Kidney glomerular epithelial cell (primary cell): ENCODE results near the gene APLP2.
"Not testable (repeated sequence)": the region's sequence is repeated elsewhere in the genome, so short reads cannot be mapped to it uniquely, and the experiment has no call there.

ENCODE experiments used
- DNase-seq: peaks from one replicate; lab custom pipeline; 2025; lab: John Stamatoyannopoulos, UW

The APLP2 gene

DNA sequence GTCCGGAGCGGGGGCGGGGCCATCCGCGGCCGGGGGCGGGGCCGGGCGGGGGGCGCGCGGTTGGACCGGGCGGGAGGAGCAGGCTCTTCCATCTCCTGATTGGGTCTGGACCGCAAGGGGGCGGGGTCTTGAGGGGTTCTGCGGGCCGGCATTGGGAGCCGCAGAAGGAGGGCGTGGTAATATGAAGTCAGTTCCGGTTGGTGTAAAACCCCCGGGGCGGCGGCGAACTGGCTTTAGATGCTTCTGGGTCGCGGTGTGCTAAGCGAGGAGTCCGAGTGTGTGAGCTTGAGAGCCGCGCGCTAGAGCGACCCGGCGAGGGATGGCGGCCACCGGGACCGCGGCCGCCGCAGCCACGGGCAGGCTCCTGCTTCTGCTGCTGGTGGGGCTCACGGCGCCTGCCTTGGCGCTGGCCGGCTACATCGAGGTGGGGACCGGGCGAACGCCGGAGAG is at the start of gene APLP2:
APLP2 (plus strand) TSS at position 236 of the 450 bp plus-strand sequence; CDS start at position 320, 84 bp downstream.
- DNase-seq, result peak; percentile 97

DNA sequence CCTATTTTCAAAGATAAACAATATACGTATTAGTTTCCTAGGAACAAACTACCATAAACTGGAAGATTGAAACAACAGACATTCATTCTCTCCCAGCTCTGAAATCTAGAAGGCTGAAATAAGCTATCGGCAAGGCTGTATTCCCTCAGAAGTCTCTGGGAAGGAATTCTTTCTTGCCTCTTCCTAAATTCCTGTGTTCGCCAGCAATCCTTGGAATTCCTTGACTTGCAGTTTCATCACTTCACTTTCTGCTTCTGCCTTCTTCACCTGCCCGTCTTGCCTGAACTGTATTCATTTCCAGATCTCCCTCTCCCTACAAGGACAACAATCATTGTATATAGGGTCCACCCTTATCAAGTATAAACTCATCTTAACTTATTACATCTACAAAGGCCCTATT is 49.4 kb upstream of the APLP2 start:
- peak; percentile 60 for DNase-seq

DNA sequence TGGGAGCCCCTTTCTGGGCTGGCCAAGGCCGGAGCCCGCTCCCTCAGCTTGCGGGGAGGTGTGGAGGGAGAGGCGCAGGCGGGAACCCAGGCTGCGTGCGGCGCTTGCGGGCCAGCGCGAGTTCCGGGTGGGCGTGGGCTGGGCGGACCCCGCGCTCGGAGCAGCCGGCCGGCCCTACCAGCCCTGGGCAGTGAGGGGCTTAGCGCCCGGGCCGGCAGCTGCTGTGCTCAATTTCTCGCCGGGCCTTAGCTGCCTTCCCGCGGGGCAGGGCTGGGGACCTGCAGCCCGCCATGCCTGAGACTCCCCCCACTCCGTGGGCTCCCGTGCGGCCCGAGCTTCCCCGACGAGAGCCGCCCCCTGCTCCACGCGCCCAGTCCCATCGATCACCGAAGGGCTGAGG is 48.1 kb upstream of the APLP2 start:
- DNase-seq, result not testable (repeated sequence)

DNA sequence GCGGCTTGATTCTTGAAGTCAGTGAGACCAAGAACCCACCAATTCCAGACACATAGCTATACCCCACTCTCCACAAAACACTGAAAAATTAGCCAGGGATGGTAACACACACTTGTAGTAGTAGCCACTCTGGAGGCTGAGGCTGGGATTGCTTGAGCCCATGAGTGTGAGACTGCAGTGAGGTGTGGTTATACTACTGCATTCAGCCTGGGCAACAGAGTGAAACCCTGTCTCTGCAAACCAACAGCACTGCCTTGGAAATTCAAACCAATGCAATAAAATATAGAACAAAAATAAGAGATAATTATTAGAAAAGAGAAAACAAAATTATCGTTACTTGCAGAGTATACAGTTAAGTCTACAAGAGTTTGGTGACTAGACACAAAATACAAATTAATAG is 46.9 kb upstream of the APLP2 start:
- DNase-seq, result peak; percentile 54

DNA sequence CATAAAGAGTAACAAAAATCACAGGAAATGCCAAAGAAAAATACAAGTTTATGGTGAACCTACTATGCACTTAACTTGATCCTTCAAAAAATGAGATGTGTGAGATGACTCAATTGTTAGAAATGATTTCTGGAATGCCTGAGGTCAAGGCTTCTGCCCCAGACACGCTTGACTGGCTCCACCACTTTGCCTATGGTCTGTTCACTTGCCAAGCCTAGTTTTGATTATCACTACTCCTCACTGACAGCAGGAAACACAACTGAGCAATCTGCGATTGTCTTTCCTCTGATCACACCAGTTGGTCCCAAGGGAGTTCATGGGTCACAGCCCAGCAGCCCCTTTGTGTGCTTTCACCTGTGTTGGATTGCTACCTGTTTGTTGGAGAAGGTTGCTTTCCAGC is 46.5 kb upstream of the APLP2 start:
- peak; percentile 89 for DNase-seq

DNA sequence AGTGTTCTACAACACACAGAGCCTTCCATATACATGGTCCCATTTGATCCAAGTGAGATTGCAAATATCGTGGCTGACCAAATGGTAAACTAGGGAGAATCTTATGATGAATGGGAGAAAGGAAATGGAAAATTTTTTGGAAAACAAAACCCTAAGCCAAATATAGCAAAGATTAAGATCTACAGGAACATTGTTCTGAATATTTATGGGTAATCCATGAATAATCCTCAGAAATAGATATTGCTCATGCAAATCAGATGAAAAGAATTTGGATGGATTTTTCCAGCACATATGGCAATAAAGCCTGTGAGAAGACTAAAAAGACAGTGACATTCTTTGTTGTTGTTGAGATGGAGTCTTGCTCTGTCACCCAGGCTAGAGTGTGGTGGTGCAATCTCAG is 45.3 kb upstream of the APLP2 start:
- DNase-seq, result no peak

DNA sequence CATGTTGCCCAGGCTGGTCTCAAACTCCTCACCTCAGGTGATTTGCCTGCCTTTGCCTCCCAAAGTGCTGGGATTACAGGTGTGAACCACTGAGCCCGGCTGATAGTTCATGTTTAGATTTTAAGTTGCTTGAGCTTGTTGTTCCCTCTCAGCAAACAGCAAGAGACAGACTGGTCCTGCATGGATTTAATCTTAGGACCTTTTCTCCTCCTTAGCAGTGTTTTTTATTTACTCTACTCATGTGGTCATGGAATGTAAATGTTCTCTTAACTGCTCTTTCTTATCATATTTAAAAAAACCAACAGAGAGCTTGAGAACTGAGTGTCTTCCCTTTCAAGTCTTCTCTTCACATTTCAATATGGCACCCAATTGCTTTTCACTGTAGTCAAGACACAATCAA is 44.3 kb upstream of the APLP2 start:
- no peak for DNase-seq

DNA sequence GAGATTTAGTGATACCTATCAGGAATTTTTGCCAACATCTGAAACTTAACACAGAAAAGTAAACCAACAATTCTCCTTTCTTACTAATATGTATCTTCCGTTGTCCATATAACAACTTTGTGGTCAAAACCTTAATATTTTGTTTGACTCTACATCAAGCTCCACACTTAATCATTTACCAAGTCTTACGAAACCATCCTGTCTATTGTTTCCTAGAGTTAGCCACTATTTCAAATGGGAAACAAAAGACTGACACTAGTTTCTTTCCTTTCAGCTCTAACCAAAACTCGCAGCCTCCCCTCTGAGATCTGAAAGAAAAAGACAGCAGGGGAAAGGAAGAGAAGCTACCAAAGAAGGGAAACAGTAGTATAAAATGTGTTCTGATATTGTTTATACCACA is 40.6 kb upstream of the APLP2 start:
- DNase-seq, result peak; percentile 48

DNA sequence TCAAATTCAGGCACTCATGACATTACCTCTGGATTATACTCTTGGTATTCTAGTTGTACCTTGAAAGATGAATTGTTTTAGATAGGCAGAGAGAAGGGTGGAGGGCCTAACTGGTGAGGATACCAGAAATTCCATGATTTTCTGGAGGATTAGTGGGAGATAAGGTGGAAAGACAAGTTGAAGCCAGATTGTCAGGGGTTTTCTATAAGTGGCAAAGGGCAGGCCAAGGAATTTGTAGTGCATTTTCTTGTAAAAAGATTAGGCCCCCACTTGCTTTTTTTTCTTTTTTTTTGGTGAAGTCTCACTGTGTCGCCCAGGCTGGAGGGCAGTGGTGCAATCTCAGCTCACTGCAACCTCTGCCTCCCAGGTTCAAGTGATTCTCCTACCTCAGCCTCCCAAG is 38.6 kb upstream of the APLP2 start:
- no peak for DNase-seq

DNA sequence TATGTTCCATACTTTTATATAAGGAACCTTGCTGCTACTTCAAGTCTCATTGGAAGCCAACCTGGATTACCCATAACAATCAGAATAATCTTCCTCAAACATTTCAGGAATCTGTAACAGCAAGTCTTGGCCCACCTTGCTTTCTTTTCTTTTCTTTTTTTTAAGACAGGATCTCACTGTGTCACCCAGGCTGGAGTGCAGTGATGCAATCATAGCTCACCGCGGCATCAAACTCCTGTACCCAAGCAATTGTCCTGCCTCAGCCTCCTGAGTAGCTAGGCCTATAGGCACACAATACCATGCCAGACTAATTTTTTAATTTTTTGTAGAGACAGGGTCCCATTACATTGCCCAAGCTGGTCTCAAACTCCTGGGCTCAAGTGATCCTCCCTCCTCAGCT is 37.7 kb upstream of the APLP2 start:
- DNase-seq, result no peak

DNA sequence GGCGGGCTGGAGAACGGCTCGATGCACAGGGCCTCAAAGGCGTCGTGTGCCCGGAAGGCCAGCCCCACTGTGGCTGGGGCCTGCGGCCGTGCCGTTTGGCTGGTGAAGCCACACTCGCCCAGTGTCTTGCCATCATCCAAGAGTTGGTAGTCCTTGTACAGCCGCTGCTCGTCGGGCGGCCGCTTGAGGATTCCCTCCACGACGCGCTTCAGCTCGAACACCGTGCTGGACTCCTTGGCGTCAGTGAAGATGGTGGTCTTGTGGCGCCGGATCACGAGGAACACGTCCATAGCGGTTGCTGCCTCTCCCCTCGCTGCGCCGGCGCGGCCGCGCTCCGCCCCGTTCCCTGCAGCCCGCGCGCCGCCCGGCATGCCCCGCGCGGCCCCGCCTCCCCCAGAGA is 36.8 kb upstream of the APLP2 start:
- no peak for DNase-seq

DNA sequence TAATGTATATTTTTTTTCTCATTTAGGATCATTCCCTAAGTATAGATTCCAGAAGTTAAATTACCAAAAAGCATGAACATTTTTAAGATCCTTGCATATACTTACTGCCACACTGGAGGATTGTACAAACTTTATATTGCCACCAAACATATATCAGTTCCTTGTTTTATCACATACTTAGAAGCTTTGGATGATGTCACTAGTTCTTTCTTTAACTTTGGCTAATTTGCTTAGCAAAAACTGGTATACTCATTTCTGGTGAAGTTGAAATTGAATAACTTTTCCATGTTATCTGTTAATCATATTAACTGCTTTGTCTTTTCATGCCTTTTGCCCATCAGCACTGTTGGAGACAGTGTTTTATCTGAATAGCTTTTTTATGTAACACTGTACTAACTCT is 35.5 kb upstream of the APLP2 start:
- DNase-seq, result no peak

DNA sequence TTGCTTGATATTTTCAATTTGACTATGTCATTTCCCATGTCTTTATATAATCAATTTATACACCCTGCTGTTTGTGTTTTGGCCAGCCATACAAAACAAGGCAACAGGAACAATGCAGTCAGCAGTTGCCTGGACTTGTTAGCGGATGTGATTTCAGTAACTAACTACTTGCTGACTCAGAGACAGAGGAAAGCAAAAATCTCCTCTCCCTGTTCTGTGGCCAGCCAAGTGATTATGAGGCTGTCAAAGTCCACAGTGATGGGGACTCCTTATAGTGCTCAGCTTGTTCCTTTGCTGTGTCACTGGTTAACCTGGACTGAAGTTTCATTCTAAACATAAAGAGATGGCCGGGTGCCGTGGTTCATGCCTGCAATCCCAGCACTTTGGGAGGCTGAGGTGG is 32.6 kb upstream of the APLP2 start:
- peak; percentile 50 for DNase-seq

DNA sequence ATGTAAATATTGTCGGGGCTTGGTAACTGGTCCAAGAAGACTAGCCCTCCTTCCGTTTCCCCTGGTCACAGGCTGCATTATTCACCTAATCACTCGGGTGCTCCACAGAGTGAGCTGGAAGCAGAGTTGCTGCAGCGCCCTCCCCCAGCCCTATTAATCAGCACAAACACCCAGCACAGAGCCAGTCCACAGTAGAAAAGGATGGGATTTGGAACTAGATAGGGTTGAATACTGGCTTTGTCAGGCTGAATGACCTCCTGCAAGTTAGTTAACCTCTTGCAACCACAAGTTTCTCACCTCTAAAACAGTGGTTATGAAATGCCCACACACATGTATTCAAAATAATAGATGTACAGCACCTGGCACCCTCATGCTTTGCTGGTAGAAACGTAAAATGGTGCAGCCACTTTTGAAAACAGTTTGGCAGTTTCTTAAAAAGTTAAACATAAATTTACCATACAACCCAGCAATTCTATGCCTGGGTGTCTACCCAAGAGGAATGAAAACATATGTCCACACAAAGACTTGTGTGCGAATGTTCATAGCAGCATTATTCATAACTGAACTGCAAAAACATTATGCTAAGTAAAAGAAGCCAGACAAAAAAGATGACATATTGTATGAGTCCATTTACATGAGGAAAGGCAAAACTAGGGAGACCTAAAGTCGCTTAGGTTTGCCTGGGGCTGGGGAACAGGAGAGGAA is 31.7 kb upstream of the APLP2 start:
- no peak for DNase-seq

DNA sequence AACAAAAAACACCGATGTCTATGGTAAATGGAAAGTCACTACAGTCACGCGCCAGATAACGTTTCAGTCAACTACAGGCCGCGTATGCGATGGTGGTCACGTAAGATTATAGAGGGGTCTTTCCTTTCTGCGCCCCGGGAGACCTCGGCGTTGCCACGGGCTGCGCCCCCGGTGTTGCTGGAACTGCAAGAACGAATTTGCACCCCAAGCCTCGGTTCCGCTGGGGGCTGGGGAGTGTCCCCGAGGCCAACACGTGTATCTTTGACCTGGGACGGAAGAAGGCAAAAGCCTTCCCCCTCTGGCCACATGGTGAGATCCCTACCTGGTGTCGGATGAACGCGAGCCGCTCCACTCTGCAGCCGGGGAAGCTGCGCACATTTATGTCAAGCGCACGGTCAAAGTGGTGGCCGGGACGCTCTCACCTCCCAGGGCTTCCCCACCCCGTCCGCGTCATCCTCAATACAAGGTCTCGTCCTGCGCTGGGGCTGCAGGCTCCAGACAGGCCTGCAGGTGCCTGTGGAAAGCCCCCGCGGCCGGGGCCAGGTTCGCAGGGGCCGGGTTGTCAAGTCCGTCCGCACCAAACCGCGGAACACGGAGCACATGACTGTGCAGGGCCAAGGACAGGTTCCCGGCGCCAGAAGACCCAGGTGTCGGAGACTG is 29.3 kb upstream of the APLP2 start:
- DNase-seq, result no peak

DNA sequence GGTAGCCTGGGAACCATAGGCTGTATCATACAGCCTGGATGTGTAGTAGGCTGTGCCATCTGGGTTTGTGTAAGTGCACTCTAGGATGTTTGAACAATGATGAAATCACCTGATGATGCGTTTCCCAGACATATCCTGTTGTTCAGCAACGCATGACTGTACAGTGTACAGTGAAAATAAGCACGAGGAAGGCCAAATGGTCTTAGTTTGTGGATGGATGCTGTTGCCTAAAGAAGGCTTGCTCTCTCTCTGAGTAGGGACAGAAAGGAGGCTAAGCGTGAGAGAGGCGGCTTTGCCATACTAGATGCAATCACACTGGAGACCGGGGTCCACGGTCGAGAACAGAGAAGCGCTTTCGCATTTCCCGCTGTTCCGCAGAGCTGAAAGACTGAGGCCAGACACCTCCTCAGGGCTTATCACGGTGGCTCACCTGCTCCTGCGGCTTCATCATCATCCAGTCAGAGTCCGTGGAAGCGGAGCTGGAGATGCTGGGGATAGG is 27.6 kb upstream of the APLP2 start:
- DNase-seq, result peak; percentile 65

DNA sequence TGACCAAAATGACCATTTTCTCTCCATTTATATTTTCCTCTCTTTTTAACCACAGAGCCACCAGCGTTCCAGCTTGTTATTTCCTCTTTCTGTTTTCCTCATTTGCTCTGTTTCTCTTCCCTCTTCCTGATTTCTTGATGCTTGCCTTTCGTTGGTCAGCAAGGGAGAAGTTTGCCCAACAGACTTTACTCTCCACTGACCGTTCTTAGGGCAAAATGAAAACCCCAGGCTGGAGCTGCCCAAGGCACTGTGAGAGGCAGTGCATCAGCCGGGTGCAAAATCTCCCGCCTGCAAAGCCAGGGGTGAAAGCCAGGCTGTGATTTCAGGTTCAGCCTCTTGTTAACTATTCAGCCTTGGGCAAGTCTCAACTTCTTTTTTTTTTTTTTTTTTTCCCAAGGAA is 26.1 kb upstream of the APLP2 start:
- DNase-seq, result no peak

DNA sequence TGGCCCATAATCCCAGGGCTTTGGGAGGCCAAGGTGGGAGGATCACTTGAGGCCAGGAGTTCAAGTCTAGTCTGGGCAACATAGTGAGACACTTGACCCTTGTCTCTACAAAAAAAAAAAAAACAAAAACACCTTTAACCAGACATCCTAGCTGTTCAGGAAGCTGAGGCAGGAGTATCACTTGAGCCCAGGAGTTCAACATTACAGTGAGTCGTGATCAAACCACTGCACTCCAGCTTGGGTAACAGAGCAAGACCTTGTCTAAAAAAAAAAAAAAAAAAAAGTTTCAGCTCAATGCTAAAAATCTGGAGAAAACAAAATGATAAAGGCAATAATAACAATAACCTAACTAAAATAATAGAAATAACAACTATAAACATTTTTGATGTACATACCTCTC is 22.6 kb upstream of the APLP2 start:
- no peak for DNase-seq

DNA sequence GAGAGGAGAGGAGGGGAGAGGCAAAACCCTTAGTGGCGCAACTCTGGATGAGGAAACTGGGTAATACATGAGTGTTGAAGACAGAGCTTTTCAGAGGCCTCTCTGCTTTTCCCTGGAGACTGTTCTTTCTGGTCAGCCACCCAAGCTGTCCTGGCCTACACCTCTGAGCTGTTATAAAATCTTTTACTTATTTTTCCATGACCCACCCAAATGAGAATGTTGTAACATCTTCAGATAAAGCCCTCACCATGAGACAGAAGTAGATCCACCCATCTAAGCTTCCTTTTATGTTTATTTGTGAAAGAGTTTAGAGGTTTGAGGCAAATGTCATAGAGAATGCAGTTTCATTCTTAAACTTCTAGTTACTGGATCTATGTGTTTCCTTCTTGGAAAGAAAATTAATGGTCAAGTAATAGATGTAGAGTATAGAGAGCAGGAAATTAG is 20.3 kb upstream of the APLP2 start:
- DNase-seq, result no peak

DNA sequence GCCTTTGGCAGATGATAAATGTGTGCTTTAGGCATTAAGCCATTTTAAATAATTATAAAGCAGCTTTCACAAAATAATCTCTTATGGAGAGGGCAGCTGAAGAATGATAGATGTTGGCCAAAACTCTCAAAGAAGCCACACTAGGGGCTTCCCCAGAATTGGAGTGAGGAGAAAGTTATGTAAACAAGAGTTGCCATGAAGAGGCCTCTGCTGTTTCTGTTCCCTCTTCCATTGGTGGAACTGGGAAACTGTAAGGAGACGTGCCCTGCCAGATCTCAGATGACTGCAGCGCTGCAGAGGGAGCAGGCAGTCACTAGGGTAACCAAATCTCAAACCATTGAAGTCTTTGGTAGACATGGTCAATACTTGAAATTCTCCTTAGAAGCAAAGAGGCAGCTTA is 19.4 kb upstream of the APLP2 start:
- no peak for DNase-seq

DNA sequence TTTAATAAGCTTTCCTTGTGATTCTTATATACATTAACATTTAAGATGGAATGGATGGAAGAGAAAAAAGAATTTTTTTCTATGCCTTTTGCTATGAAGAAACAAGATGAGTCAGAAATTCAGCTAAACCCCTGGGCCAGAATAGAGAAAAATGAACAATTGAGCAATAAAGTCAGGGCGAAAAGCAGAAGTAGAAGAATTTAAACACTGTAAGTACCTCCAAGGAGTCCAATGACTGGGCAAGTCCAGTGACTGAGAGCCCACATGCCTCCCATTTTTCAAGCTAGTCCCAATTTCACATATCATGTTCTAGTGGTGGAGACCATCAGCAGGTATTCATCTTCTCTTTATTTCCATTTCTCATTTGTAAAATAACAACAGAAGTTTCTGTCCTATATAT is 18.6 kb upstream of the APLP2 start:
- DNase-seq, result no peak

DNA sequence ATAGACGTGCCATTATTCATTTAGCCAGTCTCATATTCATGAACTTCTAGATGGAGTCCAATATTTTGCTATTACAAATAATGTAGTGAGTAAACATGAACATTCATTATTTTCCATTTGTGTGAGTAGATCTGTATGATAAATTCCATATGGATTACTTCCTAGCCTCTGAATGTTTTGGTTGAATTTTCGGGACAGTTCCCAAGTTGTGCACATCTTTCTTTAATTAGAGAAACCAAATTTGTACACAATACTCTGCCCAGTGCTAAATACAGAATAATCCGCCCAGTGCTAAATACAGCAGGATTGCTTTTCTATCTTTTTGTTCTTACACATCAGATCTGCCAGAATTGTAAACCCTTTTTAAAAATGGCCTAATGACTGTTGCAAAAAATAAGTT is 17.1 kb upstream of the APLP2 start:
- no peak for DNase-seq

DNA sequence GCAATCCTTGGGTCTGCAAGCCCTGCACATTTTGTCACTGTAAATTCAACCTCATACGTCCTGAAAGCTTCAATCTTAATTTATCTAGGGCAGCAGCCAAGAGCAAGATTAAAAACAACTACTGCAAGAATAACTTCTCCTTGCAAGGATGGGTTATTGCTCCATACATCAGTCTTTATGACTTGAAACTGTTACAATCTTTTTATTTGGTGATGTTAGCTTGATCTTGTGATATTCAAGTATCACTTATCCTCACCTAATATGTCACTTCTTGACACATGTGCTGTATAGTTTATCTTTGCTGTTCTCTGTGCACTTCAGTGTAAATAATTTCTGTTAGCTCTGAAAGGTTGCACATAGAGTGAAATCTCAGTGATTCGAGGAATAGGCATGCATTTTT is 14.7 kb upstream of the APLP2 start:
- DNase-seq, result no peak

DNA sequence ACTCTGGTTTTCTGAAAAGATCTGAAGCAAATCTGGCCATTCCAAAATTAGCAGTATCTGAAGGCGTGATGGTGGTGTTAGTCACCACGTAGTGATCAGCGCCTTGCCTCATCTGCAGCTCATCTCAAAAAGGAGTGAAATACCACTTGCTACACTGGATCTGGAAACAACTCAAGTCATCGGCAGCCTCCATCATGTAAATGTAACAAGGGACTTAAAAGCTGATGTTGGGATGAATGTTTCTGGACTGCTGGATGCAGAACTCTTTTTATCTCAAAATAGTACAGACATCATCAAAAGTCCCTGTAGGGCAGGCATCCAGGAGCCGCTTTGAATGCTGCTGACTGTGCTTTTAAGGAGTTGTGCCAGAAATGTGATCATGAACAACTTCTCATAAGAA is 14.1 kb upstream of the APLP2 start:
- no peak for DNase-seq
